Mesangial cell (primary cell): Measurements from ENCODE around the gene LHFPL4. TPM values are rescaled to one million over a fixed set of nuclear protein-coding genes. Genes with fewer than 3 reads are reported as not detected.

ENCODE experiments used
- total RNA-seq: library from RNA; depleted of rRNA; stranded (reverse); fragments of >200 nt; gene quantifications from 2 replicates; pipeline ENCODE4 v1.2.3, GENCODE V29; 2015

Gene LHFPL4
- not detected in 2 replicates for total RNA-seq

DNA sequence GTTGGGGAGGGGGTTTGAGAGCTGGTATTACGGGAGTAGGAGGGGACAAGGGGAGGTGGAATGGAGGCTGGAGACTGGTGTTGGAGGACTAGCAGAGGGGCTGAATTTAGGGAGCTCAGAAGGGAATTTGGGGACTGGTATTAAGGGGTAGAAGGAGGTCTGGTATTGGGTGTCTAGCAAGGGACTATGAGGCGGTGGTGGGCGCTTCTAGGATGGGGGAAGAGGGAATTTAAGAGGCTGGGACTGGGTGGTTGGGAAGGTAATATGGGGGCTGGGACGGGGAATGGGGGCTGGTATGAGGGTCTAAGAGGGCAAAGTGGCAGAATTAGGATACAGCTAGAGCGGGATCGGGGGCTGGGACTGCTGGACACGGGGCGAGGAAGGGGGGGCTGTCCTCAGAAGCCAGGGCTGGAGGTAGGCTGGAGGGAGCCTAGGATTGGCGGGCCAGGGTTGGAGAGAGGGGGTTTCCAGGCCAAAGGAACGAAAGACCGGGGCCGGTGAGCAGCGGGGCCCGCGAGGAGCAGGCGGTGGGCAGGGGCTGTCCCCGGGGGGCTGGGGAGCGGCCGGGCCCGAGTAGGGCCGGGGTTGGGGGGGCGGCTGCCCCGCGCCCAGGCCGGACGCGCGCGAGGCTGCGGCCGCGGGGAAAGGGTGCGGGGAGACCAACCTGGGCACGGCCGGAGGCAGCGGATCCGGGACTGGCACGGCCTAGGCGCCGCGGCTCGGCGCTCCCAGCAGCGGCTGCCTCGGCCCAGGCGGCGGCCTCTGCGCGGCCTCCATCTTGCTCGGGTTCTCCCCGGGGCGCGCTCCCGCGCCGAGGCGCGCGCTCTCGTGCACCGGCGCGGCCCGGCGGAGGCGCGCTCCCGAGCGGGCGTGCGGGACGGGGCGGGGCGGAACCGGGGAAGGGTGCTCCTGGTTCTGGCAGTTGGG is at the start of gene LHFPL4:
Gene LHFPL4 (minus strand): TSS at position 802 of the 927 bp plus-strand sequence. CDS start 1,143 bp downstream, outside the sequence.

Other genes with a start within 250 kb of the LHFPL4 start
- gene THUMPD3, start 190.8 kb downstream of the LHFPL4 start, total RNA-seq = 17.3 and 17.5 TPM in 2 replicates
- gene SETD5, start 156.2 kb downstream of the LHFPL4 start, total RNA-seq = 41.6 and 52.0 TPM in 2 replicates
- gene MTMR14, start 95.7 kb upstream of the LHFPL4 start, total RNA-seq = 25.9 and 41.2 TPM in 2 replicates
- gene CPNE9, start 150.0 kb upstream of the LHFPL4 start, total RNA-seq = not detected in 2 replicates
- 15.0 and 16.1 TPM in 2 replicates for gene BRPF1, start 177.9 kb upstream of the LHFPL4 start, total RNA-seq
- gene OGG1, start 196.1 kb upstream of the LHFPL4 start, total RNA-seq = 26.5 and 28.7 TPM in 2 replicates
- gene CAMK1, start 216.1 kb upstream of the LHFPL4 start, total RNA-seq = 24.8 and 27.4 TPM in 2 replicates
- 75.3 and 108 TPM in 2 replicates for gene TADA3, start 238.7 kb upstream of the LHFPL4 start, total RNA-seq
- gene ARPC4, start 239.3 kb upstream of the LHFPL4 start, total RNA-seq = 175 and 268 TPM in 2 replicates